RKO (cell line): ENCODE measurements around the gene RNF180.
A peak's percentile ranks its signal among the peaks of the same experiment; 100 is the strongest.
"Not testable (repeated sequence)": the region's sequence is repeated elsewhere in the genome, so short reads cannot be mapped to it uniquely, and the experiment has no call there.

ENCODE experiments used
- DNase-seq: peaks from one replicate; pipeline ENCODE4 v3.0.0-alpha.2; 2016; ENCODE audit warnings: low spot score

The RNF180 gene

GRCh38 chr5:64181440-64181839, 15.8 kb downstream of the RNF180 start:
- DNase-seq = no peak

DNA sequence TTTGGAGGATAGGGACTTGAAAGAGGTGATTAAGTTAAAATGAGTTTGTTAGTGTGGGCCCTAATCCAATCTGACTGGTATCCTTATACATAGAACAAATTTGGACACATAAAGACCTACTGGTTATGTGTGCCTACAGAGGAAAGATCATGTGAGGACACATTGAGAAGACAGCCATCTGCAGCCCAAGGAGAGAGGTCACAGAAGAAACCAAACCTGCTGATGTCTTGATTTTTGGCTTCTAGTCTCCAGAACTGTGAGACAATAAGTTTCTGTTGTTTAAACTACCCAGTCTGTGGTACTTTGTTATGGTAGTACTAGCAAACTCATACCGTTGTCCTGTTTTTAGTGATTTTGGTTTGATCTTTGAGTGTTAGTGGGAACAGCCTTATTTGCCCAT, 18.3 kb downstream of the RNF180 start:
- no peak for DNase-seq

GRCh38 chr5:64184832-64185231, 19.2 kb downstream of the RNF180 start:
- no peak for DNase-seq

GRCh38 chr5:64188776-64189175, 23.1 kb downstream of the RNF180 start:
- no peak for DNase-seq

- no peak for DNase-seq
Observed at GRCh38 chr5:64190562-64191306, 25.1 kb downstream of the RNF180 start.

DNA sequence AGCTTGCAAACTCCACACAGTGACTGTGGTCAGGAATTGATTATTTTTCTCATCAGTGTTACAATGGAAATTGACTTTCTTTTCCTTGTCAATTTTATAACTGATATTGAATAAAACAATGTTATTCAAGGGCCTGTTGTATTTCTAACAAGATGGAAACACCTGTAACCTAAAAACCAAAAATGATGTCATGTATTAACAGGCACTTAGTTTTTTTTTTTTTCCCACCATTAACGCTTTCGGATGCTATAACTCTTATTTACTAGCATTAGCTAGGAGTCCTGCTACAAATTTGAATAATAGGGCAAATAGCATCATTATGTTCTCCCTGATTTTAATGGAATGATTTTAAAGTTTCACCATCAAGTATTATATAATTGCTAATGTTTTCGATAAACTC, 30.3 kb downstream of the RNF180 start:
- DNase-seq = no peak

- no peak for DNase-seq
Observed at GRCh38 chr5:64199425-64199824, 33.8 kb downstream of the RNF180 start.

DNA sequence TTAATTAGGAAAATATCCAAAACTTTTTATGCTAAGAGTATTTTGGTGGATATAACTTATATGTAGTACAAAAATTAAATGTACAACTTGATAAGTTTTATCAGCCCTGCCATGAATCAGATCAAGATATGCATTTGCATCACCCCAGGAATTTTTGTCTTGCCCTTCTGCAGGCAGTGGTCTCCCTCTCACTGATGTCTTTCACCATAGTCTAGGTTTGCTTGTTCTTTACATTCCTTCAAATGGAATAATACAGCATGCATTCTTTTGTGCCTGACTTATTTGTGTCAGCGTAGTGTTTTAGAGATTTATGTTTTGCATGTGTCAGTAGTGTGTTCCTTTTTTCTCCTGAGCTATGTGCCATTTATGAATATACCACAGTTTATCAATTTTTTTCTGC, 36.4 kb downstream of the RNF180 start:
- DNase-seq = no peak

DNA sequence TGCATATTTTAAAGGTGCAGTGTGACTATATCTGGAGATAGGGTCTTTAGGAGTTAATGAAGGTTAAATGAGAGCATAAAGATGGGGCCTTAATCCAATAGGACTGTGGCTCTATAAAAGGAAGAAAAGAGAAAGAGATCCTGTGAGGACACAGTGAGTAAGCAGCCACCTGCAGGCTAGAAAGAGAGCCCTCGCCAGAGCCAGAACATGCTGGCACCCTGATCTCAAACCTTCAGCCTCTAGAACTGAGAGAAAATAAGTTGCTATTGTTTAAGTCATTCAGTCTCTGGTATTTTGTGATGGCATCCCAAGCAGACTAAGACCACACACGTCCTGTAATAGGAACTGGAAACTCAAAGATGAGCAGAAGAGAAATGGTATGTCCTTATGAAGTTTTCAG, 41.0 kb downstream of the RNF180 start:
- no peak for DNase-seq

GRCh38 chr5:64207978-64208377, 42.3 kb downstream of the RNF180 start:
- peak; percentile 53 for DNase-seq

DNA sequence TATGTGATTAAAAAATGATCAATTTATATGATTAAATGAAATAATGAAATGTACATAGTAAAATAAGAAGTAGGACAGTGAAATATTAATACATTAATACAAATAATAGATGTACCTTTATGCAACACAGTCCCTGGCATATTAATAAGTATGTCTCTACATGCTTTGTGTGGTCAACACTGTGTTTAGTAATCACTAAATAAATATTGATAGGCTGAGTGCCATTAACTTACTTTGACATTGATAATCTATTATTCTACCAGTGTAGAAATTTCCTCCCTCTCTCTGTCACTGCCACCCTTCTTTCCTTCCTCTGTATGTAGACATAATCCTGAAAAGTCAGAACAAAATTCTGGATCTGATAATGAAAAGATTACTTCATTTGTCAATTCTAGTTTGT, 43.7 kb downstream of the RNF180 start:
- no peak for DNase-seq

DNA sequence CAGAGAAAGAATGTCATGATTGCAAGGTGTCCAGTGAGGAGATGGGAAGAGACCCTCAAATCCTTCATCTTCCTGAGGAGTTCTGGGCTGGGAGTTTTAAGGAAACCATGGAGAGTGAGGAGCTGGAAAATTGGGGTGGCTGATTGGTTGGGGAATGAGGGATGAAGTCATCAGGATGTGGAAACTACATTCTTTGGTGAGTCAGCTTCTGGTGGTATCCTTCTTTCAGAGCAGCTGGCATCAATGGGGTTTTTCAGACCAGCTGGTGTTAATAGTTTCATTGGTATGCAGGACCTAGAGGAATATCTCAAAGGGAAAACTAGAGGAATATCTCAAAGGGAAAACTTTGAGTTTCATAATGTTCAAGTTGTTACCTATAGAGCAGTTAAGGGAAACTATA, 45.2 kb downstream of the RNF180 start:
- peak; percentile 81 for DNase-seq

DNA sequence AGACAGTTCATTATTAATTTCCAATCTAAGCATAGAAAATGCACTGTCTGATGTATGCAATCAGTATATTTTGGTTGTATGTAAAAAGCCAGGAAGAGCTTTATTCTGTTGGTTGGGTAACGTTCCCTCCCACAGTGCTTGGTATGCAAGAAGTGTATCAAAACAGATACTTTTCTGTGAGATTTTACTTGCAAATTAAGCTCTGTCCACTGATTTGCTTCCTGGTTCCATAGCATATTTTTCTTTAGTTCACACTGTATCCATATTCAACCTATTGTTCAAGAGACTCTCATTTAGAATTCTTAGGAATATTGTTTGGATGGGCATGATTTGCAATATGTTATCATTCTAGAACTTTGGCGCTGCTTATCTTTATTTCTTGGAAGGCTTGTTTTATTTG, 47.4 kb downstream of the RNF180 start:
- no peak for DNase-seq

DNA sequence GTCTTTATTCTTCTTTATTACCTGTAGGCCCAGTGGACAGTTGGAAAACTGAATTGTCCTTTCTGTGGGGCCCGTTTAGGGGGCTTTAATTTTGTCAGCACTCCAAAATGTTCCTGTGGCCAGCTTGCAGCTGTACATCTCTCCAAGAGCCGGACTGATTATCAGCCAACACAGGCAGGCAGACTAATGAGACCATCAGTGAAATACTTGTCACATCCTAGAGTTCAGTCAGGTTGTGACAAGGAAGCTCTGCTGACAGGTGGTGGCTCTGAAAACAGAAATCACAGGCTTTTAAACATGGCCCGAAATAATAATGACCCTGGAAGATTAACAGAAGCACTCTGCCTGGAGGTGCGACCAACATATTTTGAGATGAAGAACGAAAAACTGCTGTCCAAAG, 47.9 kb downstream of the RNF180 start:
- DNase-seq = no peak

- DNase-seq = no peak
Observed at GRCh38 chr5:64214132-64214531, 48.5 kb downstream of the RNF180 start.

GRCh38 chr5:64221911-64222310, 56.3 kb downstream of the RNF180 start:
- no peak for DNase-seq

DNA sequence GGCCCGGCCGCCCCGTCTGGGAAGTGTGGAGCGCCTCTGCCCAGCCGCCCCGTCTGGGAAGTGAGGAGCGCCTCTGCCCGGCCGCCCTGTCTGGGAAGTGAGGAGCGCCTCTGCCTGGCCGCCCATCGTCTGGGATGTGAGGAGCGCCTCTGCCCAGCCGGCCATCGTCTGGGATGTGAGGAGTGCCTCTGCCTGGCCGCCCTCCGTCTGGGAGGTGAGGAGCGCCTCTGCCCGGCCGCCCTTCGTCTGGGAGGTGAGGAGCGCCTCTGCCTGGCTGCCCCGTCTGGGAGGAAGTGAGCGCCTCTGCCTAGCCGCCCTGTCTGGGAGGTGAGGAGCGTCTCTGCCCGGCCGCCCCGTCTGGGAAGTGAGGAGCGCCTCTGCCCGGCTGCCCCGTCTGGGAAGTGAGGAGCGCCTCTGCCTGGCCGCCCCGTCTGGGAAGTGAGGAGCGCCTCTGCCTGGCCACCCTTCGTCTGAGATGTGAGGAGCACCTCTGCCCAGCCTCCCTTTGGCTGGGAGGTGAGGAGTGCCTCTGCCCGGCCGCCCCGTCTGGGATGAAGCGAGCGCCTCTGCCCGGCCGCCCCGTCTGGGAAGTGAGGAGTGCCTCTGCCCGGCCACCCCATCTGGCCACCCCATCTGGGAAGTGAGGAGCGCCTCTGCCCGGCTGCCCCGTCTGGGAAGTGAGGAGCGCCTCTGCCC, 59.8 kb downstream of the RNF180 start:
- DNase-seq = not testable (repeated sequence)

DNA sequence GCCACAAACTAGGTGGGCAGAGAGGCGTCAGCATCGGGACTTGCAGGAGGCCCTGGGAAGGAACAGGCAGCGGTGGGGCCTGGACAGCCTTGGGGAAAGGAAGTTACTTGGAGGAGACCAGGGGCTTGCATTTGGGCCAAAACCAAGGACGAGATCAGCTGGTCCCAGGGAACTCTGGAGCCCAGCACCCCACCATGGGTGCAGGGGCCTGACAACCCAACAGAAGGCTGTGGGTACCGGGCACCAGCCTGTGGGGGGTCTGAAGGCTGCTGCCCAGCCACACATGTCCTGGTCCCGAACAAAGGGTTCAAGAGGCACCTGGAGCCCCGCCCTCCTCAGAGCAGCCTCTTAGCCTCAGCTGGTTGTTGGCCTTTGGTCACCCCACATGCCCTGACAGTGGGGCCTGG, 61.5 kb downstream of the RNF180 start:
- not testable (repeated sequence) for DNase-seq

- DNase-seq = peak; percentile 52
Observed at GRCh38 chr5:64229163-64229774, 63.6 kb downstream of the RNF180 start.

- no peak for DNase-seq
Observed at GRCh38 chr5:64260756-64261155, 95.1 kb downstream of the RNF180 start.

GRCh38 chr5:64269164-64269563, 103.5 kb downstream of the RNF180 start:
- DNase-seq = no peak

DNA sequence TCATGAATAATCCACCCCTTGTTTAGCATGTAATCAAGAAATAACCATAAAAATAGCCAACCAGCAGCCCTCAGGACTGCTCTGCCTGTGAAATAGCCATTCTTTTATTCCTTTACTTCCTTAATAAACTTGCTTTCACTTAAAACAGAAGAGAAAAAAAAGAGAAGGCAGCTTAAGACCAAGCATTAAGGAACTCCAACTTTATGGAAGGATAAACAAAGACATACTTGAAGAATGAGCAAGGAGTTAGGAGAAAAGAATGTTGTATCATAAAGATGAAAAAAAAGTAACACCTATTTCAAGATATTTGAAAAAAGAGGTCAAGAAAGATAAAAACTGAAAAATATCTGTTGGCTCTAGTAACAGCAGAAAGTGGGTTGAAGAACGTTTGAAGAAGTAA, 107.6 kb downstream of the RNF180 start:
- no peak for DNase-seq
